A549 (cell line): ENCODE results near the gene KLF4. TPM values are rescaled to one million over a fixed set of nuclear protein-coding genes. Genes with fewer than 3 reads are reported as not detected.

Experiments
- ATAC-seq, 2 experiments: fragments of 200-7000 bp in 1 of 2; fragments of >200 bp in 1 of 2; cut with Nextera tagmentation in 1 of 2; cut with Tn5 transposase in 1 of 2; 3 replicates each; pipeline versions ENCODE4 v1.8.0 to v1.9.1; 2018 to 2020; ENCODE audit warnings: mild to moderate bottlenecking in 1 of 2, moderate library complexity in 1 of 2
- CTCF ChIA-PET: fragments of 300-600 bp; sonication (Branson Sonifier 250); formaldehyde crosslinking; extraction: SDS; loops from one replicate; lab custom pipeline; 2021; ENCODE audit warnings: antibody characterized with exemption, inconsistent platforms; lab: Yijun Ruan, JAX
- POLR2A ChIA-PET: fragments of 350-600 bp; formaldehyde crosslinking; extraction: SDS; loops from one replicate; lab custom pipeline; 2021; ENCODE audit warnings: antibody characterized with exemption, inconsistent platforms; lab: Yijun Ruan, JAX
- DNase-seq, 2 experiments: peaks; one replicate each; pipeline versions ENCODE4 v3.0.0 to v3.0.0-alpha.2; 2011 to 2016; ENCODE audit warnings: low read depth in 1 of 2, low spot score in 1 of 2
- FAIRE-seq: peaks from 2 replicates; lab custom pipeline; 2011; peaks lifted over from hg19 to GRCh38; lab: Jason Lieb, UNC
- H3K27ac ChIP-seq, 2 experiments: fragments of >200 bp; sonication (Bioruptor Twin); formaldehyde crosslinking; 3 replicates each; pipeline ENCODE4 v1.5.1; 2016 to 2017
- H3K4me1 ChIP-seq: fragments of >200 bp; sonication (Bioruptor Twin); formaldehyde crosslinking; 3 replicates; pipeline ENCODE4 v1.6.1; 2016
- H3K4me2 ChIP-seq: fragments of >200 bp; sonication (Bioruptor Twin); formaldehyde crosslinking; 3 replicates; pipeline ENCODE4 v1.6.1; 2016
- H3K4me3 ChIP-seq: fragments of >200 bp; sonication (Bioruptor Twin); formaldehyde crosslinking; 3 replicates; pipeline ENCODE4 v1.5.1; 2016
- H3K9me3 ChIP-seq: fragments of >200 bp; sonication (Bioruptor Twin); formaldehyde crosslinking; 3 replicates; pipeline ENCODE4 v1.6.1; 2016
- CBX2 ChIP-seq: fragments of 200-600 bp; sonication (generic); IDR thresholded peaks from 2 replicates; pipeline ENCODE4 v1.6.1; 2016; ENCODE audit warnings: low read depth, mild to moderate bottlenecking, borderline replicate concordance
- CBX8 ChIP-seq: fragments of 200-600 bp; sonication (generic); IDR thresholded peaks from 2 replicates; pipeline ENCODE4 v1.6.1; 2016
- EHF ChIP-seq: fragments of 250-450 bp; sonication (Bioruptor Pico); IDR thresholded peaks from 2 replicates; pipeline ENCODE4 v1.5.0; 2020; ENCODE audit warnings: mild to moderate bottlenecking
- ESRRA ChIP-seq: fragments of 150-350 bp; IDR thresholded peaks from 2 replicates; pipeline ENCODE4 v1.6.1; 2014; ENCODE audit warnings: mild to moderate bottlenecking, low read length, borderline replicate concordance
- FOSL2 ChIP-seq, 2 experiments: fragments of 450-650 bp in 1 of 2; fragments of >200 bp in 1 of 2; sonication (Bioruptor Twin) in 1 of 2; formaldehyde crosslinking; IDR thresholded peaks; 2 replicates each; pipeline versions ENCODE4 v1.5.0 to v1.6.1; 2016 to 2020; ENCODE audit warnings: mild to moderate bottlenecking in 1 of 2, moderate library complexity in 1 of 2
- GATA3 ChIP-seq: IDR thresholded peaks from 2 replicates; pipeline ENCODE4 v1.6.1; 2012; ENCODE audit warnings: borderline replicate concordance
- HDAC2 ChIP-seq: fragments of 200-600 bp; sonication (generic); IDR thresholded peaks from 2 replicates; pipeline ENCODE4 v1.6.1; 2016
- HOXB5 ChIP-seq: fragments of 250-450 bp; sonication (Bioruptor Pico); IDR thresholded peaks from 2 replicates; pipeline ENCODE4 v1.5.0; 2020; ENCODE audit warnings: mild to moderate bottlenecking, moderate library complexity
- KDM5A ChIP-seq: fragments of 200-600 bp; sonication (generic); IDR thresholded peaks from 2 replicates; pipeline ENCODE4 v1.6.1; 2016; ENCODE audit warnings: antibody characterized with exemption, mild to moderate bottlenecking
- MAFK ChIP-seq: fragments of 450-650 bp; IDR thresholded peaks from 2 replicates; pipeline ENCODE4 v1.6.1; 2014; ENCODE audit not compliant: partially characterized antibody
- MYC ChIP-seq: IDR thresholded peaks from 2 replicates; pipeline ENCODE4 v1.6.1; 2012; ENCODE audit warnings: mild to moderate bottlenecking, inconsistent platforms, low read length, improper control_type of control experiment, borderline replicate concordance
- NPAS2 ChIP-seq: fragments of 250-450 bp; sonication (Bioruptor Pico); IDR thresholded peaks from 2 replicates; pipeline ENCODE4 v1.8.0; 2022; ENCODE audit warnings: mild to moderate bottlenecking, moderate library complexity, borderline replicate concordance
- NR3C1 ChIP-seq: fragments of >200 bp; sonication (Bioruptor Twin); formaldehyde crosslinking; IDR thresholded peaks from 3 replicates; pipeline ENCODE4 v1.6.1; 2017
- PHF8 ChIP-seq: fragments of 200-600 bp; sonication (generic); IDR thresholded peaks from 2 replicates; pipeline ENCODE4 v1.6.1; 2016; ENCODE audit warnings: low read depth, mild to moderate bottlenecking, antibody characterized with exemption, moderate library complexity, borderline replicate concordance
- POLR2A ChIP-seq: IDR thresholded peaks from 2 replicates; pipeline ENCODE4 v1.6.1; 2012; ENCODE audit warnings: mild to moderate bottlenecking, low read length
- POLR2AphosphoS2 ChIP-seq: conservative IDR thresholded peaks from 2 replicates; pipeline ENCODE4 v1.6.1; 2012; ENCODE audit warnings: low read length, improper control_type of control experiment, inconsistent platforms
- RCOR1 ChIP-seq: fragments of 150-350 bp; IDR thresholded peaks from 2 replicates; pipeline ENCODE4 v1.6.1; 2014; ENCODE audit warnings: antibody characterized with exemption, low read length, low read depth
- ZFP36 ChIP-seq: fragments of 450-650 bp; IDR thresholded peaks from 2 replicates; pipeline ENCODE4 v1.6.1; 2014; ENCODE audit warnings: borderline replicate concordance; ENCODE audit not compliant: partially characterized antibody
- ZSCAN20 ChIP-seq: fragments of 250-450 bp; sonication (Bioruptor Pico); IDR thresholded peaks from 2 replicates; pipeline ENCODE4 v1.8.0; 2022; ENCODE audit warnings: mild to moderate bottlenecking, moderate library complexity
- WGBS: methylation state at CpG from one replicate; pipeline ENCODE4 v1.1.6; 2017; ENCODE audit errors: missing lambda C conversion rate; 5-methylcytosine and 5-hydroxymethylcytosine counted together
- polyA plus RNA-seq, 4 experiments: library from polyadenylated mRNA; depleted of rRNA in 3 of 4; stranded (reverse); fragments of >200 nt; fragmentation: RNase III in 1 of 4; extraction: RNeasy Plus Mini Kit Qiagen cat#74134 plus additional on column Dnase treatment in 1 of 4; gene quantifications; 2 replicates in 3 of 4; 3 replicates in 1 of 4; pipeline ENCODE4 v1.2.3, GENCODE V29; 2011 to 2017
- TF ChIP-seq, protein P1 (sequence below): IDR thresholded peaks from 2 replicates; pipeline ENCODE4 v1.6.1; 2012; ENCODE audit warnings: low read depth, borderline replicate concordance
- TF ChIP-seq, protein P2 (sequence below): fragments of >200 bp; sonication (Bioruptor Twin); formaldehyde crosslinking; IDR thresholded peaks from 3 replicates; pipeline ENCODE4 v1.5.1; 2016
- TF ChIP-seq, protein P3 (sequence below): fragments of 150-350 bp; IDR thresholded peaks from 2 replicates; pipeline ENCODE4 v1.6.1; 2014; ENCODE audit warnings: low read depth, mild to moderate bottlenecking, low read length
- TF ChIP-seq, protein P4 (sequence below): fragments of 450-650 bp; IDR thresholded peaks from 2 replicates; pipeline ENCODE4 v1.6.1; 2014; ENCODE audit warnings: antibody characterized with exemption
- TF ChIP-seq, protein P5 (sequence below): fragments of >200 bp; sonication (Bioruptor Twin); formaldehyde crosslinking; IDR thresholded peaks from 3 replicates; pipeline ENCODE4 v1.6.1; 2016
- TF ChIP-seq, protein P6 (sequence below): fragments of 250-450 bp; sonication (Bioruptor Pico); IDR thresholded peaks from 2 replicates; pipeline ENCODE4 v1.5.0; 2020; ENCODE audit warnings: low read depth, mild to moderate bottlenecking, moderate library complexity
- TF ChIP-seq, protein P7 (sequence below): fragments of 250-450 bp; sonication (Bioruptor Pico); IDR thresholded peaks from 2 replicates; pipeline ENCODE4 v1.5.0; 2021; ENCODE audit warnings: mild to moderate bottlenecking, moderate library complexity, borderline replicate concordance

Gene KLF4
- polyA plus RNA-seq, 2 of the 4 experiments (the other 2 are of a cell fraction): 3.6 to 8.3 TPM

- WGBS: 31% methylated on average over 1 of the region's 1 CpG
- H3K27ac ChIP-seq: no peak overlapping the region
- CTCF ChIA-PET: interaction anchor here (0.9 to 3.0 kb wide), 4 partner anchors 19 to 1318 kb away, joined by 3 to 14 read pairs (median 8); no protein-coding TSS in a partner anchor
- H3K4me3 ChIP-seq: no peak overlapping the region
- ATAC-seq: no peak
- H3K9me3 ChIP-seq: no peaks in the 10 kb centered on the region
- no peak for FAIRE-seq
- POLR2A ChIA-PET: interaction anchor here (0.8 kb wide), 1 partner anchor 46 kb away, joined by 5 read pairs; the partner anchor contains the start of gene KLF4
- TF ChIP-seq, protein P1, sequence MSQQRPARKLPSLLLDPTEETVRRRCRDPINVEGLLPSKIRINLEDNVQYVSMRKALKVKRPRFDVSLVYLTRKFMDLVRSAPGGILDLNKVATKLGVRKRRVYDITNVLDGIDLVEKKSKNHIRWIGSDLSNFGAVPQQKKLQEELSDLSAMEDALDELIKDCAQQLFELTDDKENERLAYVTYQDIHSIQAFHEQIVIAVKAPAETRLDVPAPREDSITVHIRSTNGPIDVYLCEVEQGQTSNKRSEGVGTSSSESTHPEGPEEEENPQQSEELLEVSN: no peak
- TF ChIP-seq KDM5A: no peak
- no peak for TF ChIP-seq EHF
- TF ChIP-seq, protein P2, sequence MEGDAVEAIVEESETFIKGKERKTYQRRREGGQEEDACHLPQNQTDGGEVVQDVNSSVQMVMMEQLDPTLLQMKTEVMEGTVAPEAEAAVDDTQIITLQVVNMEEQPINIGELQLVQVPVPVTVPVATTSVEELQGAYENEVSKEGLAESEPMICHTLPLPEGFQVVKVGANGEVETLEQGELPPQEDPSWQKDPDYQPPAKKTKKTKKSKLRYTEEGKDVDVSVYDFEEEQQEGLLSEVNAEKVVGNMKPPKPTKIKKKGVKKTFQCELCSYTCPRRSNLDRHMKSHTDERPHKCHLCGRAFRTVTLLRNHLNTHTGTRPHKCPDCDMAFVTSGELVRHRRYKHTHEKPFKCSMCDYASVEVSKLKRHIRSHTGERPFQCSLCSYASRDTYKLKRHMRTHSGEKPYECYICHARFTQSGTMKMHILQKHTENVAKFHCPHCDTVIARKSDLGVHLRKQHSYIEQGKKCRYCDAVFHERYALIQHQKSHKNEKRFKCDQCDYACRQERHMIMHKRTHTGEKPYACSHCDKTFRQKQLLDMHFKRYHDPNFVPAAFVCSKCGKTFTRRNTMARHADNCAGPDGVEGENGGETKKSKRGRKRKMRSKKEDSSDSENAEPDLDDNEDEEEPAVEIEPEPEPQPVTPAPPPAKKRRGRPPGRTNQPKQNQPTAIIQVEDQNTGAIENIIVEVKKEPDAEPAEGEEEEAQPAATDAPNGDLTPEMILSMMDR: no peak
- no peak for TF ChIP-seq PHF8
- TF ChIP-seq FOSL2 (IDR thresholded peaks at IDR 0.05): no peak
- TF ChIP-seq FOSL2 (CRISPR knock-in tag; IDR thresholded peaks at IDR 0.05): no peak
- TF ChIP-seq, protein P3, sequence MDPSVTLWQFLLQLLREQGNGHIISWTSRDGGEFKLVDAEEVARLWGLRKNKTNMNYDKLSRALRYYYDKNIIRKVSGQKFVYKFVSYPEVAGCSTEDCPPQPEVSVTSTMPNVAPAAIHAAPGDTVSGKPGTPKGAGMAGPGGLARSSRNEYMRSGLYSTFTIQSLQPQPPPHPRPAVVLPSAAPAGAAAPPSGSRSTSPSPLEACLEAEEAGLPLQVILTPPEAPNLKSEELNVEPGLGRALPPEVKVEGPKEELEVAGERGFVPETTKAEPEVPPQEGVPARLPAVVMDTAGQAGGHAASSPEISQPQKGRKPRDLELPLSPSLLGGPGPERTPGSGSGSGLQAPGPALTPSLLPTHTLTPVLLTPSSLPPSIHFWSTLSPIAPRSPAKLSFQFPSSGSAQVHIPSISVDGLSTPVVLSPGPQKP: no peak
- TF ChIP-seq RCOR1: no peak
- TF ChIP-seq POLR2A: no peak
- TF ChIP-seq, protein P4, sequence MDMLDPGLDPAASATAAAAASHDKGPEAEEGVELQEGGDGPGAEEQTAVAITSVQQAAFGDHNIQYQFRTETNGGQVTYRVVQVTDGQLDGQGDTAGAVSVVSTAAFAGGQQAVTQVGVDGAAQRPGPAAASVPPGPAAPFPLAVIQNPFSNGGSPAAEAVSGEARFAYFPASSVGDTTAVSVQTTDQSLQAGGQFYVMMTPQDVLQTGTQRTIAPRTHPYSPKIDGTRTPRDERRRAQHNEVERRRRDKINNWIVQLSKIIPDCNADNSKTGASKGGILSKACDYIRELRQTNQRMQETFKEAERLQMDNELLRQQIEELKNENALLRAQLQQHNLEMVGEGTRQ: no peak
- TF ChIP-seq ESRRA: no peak
- TF ChIP-seq ZSCAN20 (CRISPR knock-in tag): no peak
- TF ChIP-seq, protein P5, sequence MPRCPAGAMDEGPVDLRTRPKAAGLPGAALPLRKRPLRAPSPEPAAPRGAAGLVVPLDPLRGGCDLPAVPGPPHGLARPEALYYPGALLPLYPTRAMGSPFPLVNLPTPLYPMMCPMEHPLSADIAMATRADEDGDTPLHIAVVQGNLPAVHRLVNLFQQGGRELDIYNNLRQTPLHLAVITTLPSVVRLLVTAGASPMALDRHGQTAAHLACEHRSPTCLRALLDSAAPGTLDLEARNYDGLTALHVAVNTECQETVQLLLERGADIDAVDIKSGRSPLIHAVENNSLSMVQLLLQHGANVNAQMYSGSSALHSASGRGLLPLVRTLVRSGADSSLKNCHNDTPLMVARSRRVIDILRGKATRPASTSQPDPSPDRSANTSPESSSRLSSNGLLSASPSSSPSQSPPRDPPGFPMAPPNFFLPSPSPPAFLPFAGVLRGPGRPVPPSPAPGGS: no peak
- no peak for TF ChIP-seq NR3C1
- TF ChIP-seq POLR2AphosphoS2: no peak
- no peak for TF ChIP-seq HOXB5
- TF ChIP-seq MAFK: no peak
- TF ChIP-seq NPAS2 (CRISPR knock-in tag): no peak
- no peak for TF ChIP-seq HDAC2
- no peak for TF ChIP-seq ZFP36
- TF ChIP-seq, all 56 proteins: peak for 0
- no peak overlapping the region for H3K4me2 ChIP-seq
- no peak for DNase-seq
- no peaks in the 10 kb centered on the region; the same call in 2 of the 3 replicates for H3K4me1 ChIP-seq
Measured at GRCh38 chr9:107443786-107444185, 45.8 kb downstream of the KLF4 start.

DNA sequence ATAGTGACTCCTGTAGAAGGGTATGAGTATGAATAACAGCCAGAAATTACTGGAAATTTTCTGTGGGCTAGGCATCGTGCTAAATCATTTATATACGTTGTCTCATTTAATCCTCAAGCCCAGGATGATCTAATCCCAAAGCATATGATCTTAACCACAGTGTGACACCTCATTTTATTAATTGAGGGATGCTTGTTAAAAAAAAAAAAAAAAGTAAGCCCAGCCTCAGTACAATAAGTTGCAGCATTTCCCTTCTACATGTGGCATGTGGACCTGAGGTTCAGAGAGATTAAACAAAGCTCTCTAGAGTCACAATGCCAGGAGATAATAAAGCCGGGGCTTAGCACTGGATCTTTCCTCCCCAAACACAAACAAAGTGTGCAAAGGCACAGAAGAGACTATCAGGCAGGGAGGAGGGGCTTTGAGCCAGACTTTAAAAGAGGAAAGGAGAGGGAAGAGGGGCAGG, 49.5 kb downstream of the KLF4 start:
- peaks cover 3% of the 10 kb centered on the region; the same call in 1 of the 3 replicates for H3K4me1 ChIP-seq
- no peak for ATAC-seq
- H3K9me3 ChIP-seq: no peaks in the 10 kb centered on the region
- no peak overlapping the region for H3K4me2 ChIP-seq
- H3K4me3 ChIP-seq: no peak overlapping the region
- no peak for DNase-seq
- 60% methylated on average over 3 of the region's 3 CpGs for WGBS
- H3K27ac ChIP-seq: no peak overlapping the region
- ChIA-PET POLR2A (no interaction called here), CTCF (interaction anchor here (0.6 to 8.4 kb wide), 3 partner anchors 14 to 16 kb away, joined by 3 to 47 read pairs (median 12); no protein-coding TSS in a partner anchor)
- no peak for FAIRE-seq
- no peak for TF ChIP-seq CBX8
- no peak for TF ChIP-seq MYC
- TF ChIP-seq, protein P6, sequence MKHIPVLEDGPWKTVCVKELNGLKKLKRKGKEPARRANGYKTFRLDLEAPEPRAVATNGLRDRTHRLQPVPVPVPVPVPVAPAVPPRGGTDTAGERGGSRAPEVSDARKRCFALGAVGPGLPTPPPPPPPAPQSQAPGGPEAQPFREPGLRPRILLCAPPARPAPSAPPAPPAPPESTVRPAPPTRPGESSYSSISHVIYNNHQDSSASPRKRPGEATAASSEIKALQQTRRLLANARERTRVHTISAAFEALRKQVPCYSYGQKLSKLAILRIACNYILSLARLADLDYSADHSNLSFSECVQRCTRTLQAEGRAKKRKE (CRISPR knock-in tag): no peak
- no peak for TF ChIP-seq CBX2
- no peak for TF ChIP-seq POLR2A
- no peak for TF ChIP-seq NR3C1
- TF ChIP-seq, protein P5: no peak
- TF ChIP-seq MAFK: no peak
- no peak for TF ChIP-seq GATA3
- TF ChIP-seq, protein P7, sequence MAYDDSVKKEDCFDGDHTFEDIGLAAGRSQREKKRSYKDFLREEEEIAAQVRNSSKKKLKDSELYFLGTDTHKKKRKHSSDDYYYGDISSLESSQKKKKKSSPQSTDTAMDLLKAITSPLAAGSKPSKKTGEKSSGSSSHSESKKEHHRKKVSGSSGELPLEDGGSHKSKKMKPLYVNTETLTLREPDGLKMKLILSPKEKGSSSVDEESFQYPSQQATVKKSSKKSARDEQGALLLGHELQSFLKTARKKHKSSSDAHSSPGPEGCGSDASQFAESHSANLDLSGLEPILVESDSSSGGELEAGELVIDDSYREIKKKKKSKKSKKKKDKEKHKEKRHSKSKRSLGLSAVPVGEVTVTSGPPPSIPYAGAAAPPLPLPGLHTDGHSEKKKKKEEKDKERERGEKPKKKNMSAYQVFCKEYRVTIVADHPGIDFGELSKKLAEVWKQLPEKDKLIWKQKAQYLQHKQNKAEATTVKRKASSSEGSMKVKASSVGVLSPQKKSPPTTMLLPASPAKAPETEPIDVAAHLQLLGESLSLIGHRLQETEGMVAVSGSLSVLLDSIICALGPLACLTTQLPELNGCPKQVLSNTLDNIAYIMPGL (CRISPR knock-in tag): no peak
- TF ChIP-seq, protein P4: no peak
- no peak for TF ChIP-seq ZSCAN20 (CRISPR knock-in tag)
